Measurements from ENCODE around the gene OPA3.

The OPA3 gene

GRCh38 chr19:45623984-45624383 is 39.4 kb upstream of the OPA3 start:
- Histone ChIP-seq H3K23ac (ENCODE audit: low read length) (no peak overlapping the region), H3K27me3 (ENCODE audit: insufficient read depth, low read length, poor library complexity) (no peaks in the 10 kb centered on the region), H4K5ac (ENCODE audit: low read length) (no peak overlapping the region), H2BK5ac (ENCODE audit: low read length) (no peak overlapping the region), H3K4me2 (ENCODE audit: low read length) (no peak overlapping the region), H3K79me2 (ENCODE audit: control insufficient read depth, insufficient read depth, low read length) (no peaks in the 10 kb centered on the region), H2BK120ac (ENCODE audit: low read depth, low read length) (no peak overlapping the region), H3K18ac (ENCODE audit: low read length) (no peak overlapping the region), H3K36me3 (ENCODE audit: control insufficient read depth, insufficient read depth, low read length) (peaks cover 1% of the 10 kb centered on the region), H3K9ac (ENCODE audit: low read length) (no peak overlapping the region), H3K27ac (ENCODE audit: low read depth, low read length) (no peak overlapping the region), H2AK5ac (ENCODE audit: low read length) (no peak overlapping the region), H3K4me3 (ENCODE audit: low read length) (no peak overlapping the region), H3K79me1 (ENCODE audit: low read length) (no peaks in the 10 kb centered on the region), H3K4ac (ENCODE audit: low read depth, low read length) (no peak overlapping the region), H3K56ac (ENCODE audit: low read length) (no peak overlapping the region), H4K8ac (ENCODE audit: low read depth, low read length) (no peak overlapping the region), H3K4me1 (ENCODE audit: control insufficient read depth, low read depth, low read length) (no peaks in the 10 kb centered on the region), H2BK15ac (replicated peaks; ENCODE audit: low read depth) (no peak overlapping the region)
- no peak for DNase-seq
- no CpG with 5 or more reads among the region's 1 CpG for WGBS (ENCODE audit: extremely low coverage, insufficient coverage, low lambda C conversion rate)

GRCh38 chr19:45621976-45622503 is 37.4 kb upstream of the OPA3 start:
- no peak overlapping the region for H3K4me2 ChIP-seq (ENCODE audit: low read length)
- no peak for DNase-seq
- H3K4ac ChIP-seq (ENCODE audit: low read depth, low read length), result no peak overlapping the region
- no peak overlapping the region for H2AK5ac ChIP-seq (ENCODE audit: low read length)
- no peak overlapping the region for H3K4me3 ChIP-seq (ENCODE audit: low read length)
- no peaks in the 10 kb centered on the region for H3K27me3 ChIP-seq (ENCODE audit: insufficient read depth, low read length, poor library complexity)
- H3K79me2 ChIP-seq (ENCODE audit: control insufficient read depth, insufficient read depth, low read length), result no peaks in the 10 kb centered on the region
- no peak overlapping the region for H3K23ac ChIP-seq (ENCODE audit: low read length)
- no peaks in the 10 kb centered on the region for H3K79me1 ChIP-seq (ENCODE audit: low read length)
- no peak overlapping the region for H3K27ac ChIP-seq (ENCODE audit: low read depth, low read length)
- no peak overlapping the region for H3K9ac ChIP-seq (ENCODE audit: low read length)
- H2BK120ac ChIP-seq (ENCODE audit: low read depth, low read length), result no peak overlapping the region
- no peak overlapping the region for H2BK5ac ChIP-seq (ENCODE audit: low read length)
- H3K4me1 ChIP-seq (ENCODE audit: control insufficient read depth, low read depth, low read length), result no peaks in the 10 kb centered on the region
- H3K36me3 ChIP-seq (ENCODE audit: control insufficient read depth, insufficient read depth, low read length), result peaks cover 1% of the 10 kb centered on the region
- H4K8ac ChIP-seq (ENCODE audit: low read depth, low read length), result no peak overlapping the region
- H4K5ac ChIP-seq (ENCODE audit: low read length), result no peak overlapping the region
- H3K18ac ChIP-seq (ENCODE audit: low read length), result no peak overlapping the region
- no CpG with 5 or more reads among the region's 6 CpGs for WGBS (ENCODE audit: extremely low coverage, insufficient coverage, low lambda C conversion rate)
- H3K56ac ChIP-seq (ENCODE audit: low read length), result no peak overlapping the region
- no peak overlapping the region for H2BK15ac ChIP-seq (replicated peaks; ENCODE audit: low read depth)

- H3K36me3 ChIP-seq (ENCODE audit: control insufficient read depth, insufficient read depth, low read length), result peaks cover 1% of the 10 kb centered on the region
- no peaks in the 10 kb centered on the region for H3K27me3 ChIP-seq (ENCODE audit: insufficient read depth, low read length, poor library complexity)
- no peaks in the 10 kb centered on the region for H3K4me1 ChIP-seq (ENCODE audit: control insufficient read depth, low read depth, low read length)
- H2BK120ac ChIP-seq (ENCODE audit: low read depth, low read length), result no peak overlapping the region
- H4K8ac ChIP-seq (ENCODE audit: low read depth, low read length), result no peak overlapping the region
- no peak overlapping the region for H3K4me3 ChIP-seq (ENCODE audit: low read length)
- H3K4ac ChIP-seq (ENCODE audit: low read depth, low read length), result no peak overlapping the region
- no peak overlapping the region for H2AK5ac ChIP-seq (ENCODE audit: low read length)
- no peak overlapping the region for H2BK5ac ChIP-seq (ENCODE audit: low read length)
- H2BK15ac ChIP-seq (replicated peaks; ENCODE audit: low read depth), result no peak overlapping the region
- no peaks in the 10 kb centered on the region for H3K79me1 ChIP-seq (ENCODE audit: low read length)
- no CpG with 5 or more reads among the region's 17 CpGs for WGBS (ENCODE audit: extremely low coverage, insufficient coverage, low lambda C conversion rate)
- DNase-seq, result no peak
- no peak overlapping the region for H4K5ac ChIP-seq (ENCODE audit: low read length)
- no peak overlapping the region for H3K18ac ChIP-seq (ENCODE audit: low read length)
- H3K23ac ChIP-seq (ENCODE audit: low read length), result no peak overlapping the region
- H3K9ac ChIP-seq (ENCODE audit: low read length), result no peak overlapping the region
- no peak overlapping the region for H3K27ac ChIP-seq (ENCODE audit: low read depth, low read length)
- no peak overlapping the region for H3K4me2 ChIP-seq (ENCODE audit: low read length)
- H3K79me2 ChIP-seq (ENCODE audit: control insufficient read depth, insufficient read depth, low read length), result no peaks in the 10 kb centered on the region
- no peak overlapping the region for H3K56ac ChIP-seq (ENCODE audit: low read length)
These were observed 36.8 kb upstream of the OPA3 start for GRCh38 chr19:45621389-45621788.

- Histone ChIP-seq H3K4me2 (ENCODE audit: low read length) (peak overlapping the region; percentile 23), H3K4me3 (ENCODE audit: low read length) (peak overlapping the region; percentile 45), H3K27me3 (ENCODE audit: insufficient read depth, low read length, poor library complexity) (no peaks in the 10 kb centered on the region), H3K9ac (ENCODE audit: low read length) (peak overlapping the region; percentile 87), H4K5ac (ENCODE audit: low read length) (no peak overlapping the region), H3K27ac (ENCODE audit: low read depth, low read length) (no peak overlapping the region), H3K79me1 (ENCODE audit: low read length) (no peaks in the 10 kb centered on the region), H3K18ac (ENCODE audit: low read length) (peak overlapping the region; percentile 24), H2BK120ac (ENCODE audit: low read depth, low read length) (no peak overlapping the region), H2BK15ac (replicated peaks; ENCODE audit: low read depth) (no peak overlapping the region), H3K23ac (ENCODE audit: low read length) (no peak overlapping the region), H3K79me2 (ENCODE audit: control insufficient read depth, insufficient read depth, low read length) (no peaks in the 10 kb centered on the region), H3K4me1 (ENCODE audit: control insufficient read depth, low read depth, low read length) (no peaks in the 10 kb centered on the region), H3K36me3 (ENCODE audit: control insufficient read depth, insufficient read depth, low read length) (peaks cover 4% of the 10 kb centered on the region), H4K8ac (ENCODE audit: low read depth, low read length) (no peak overlapping the region), H3K4ac (ENCODE audit: low read depth, low read length) (no peak overlapping the region), H2BK5ac (ENCODE audit: low read length) (peak overlapping the region; percentile 5), H3K56ac (ENCODE audit: low read length) (peak overlapping the region; percentile 95), H2AK5ac (ENCODE audit: low read length) (no peak overlapping the region)
- WGBS (ENCODE audit: extremely low coverage, insufficient coverage, low lambda C conversion rate), result no CpG with 5 or more reads among the region's 10 CpGs
- DNase-seq, result no peak
These were observed 32.1 kb upstream of the OPA3 start for GRCh38 chr19:45616704-45617017.

GRCh38 chr19:45615795-45616703 is 31.4 kb upstream of the OPA3 start:
- Histone ChIP-seq H3K9ac (ENCODE audit: low read length) (peak overlapping the region; percentile 87), H3K27ac (ENCODE audit: low read depth, low read length) (peak overlapping the region; percentile 37), H2BK5ac (ENCODE audit: low read length) (peak overlapping the region; percentile 5), H4K8ac (ENCODE audit: low read depth, low read length) (no peak overlapping the region), H3K18ac (ENCODE audit: low read length) (peak overlapping the region; percentile 35), H3K4me2 (ENCODE audit: low read length) (peak overlapping the region; percentile 27), H3K79me2 (ENCODE audit: control insufficient read depth, insufficient read depth, low read length) (no peaks in the 10 kb centered on the region), H2BK120ac (ENCODE audit: low read depth, low read length) (no peak overlapping the region), H3K27me3 (ENCODE audit: insufficient read depth, low read length, poor library complexity) (no peaks in the 10 kb centered on the region), H3K4ac (ENCODE audit: low read depth, low read length) (peak overlapping the region; percentile 84), H3K79me1 (ENCODE audit: low read length) (no peaks in the 10 kb centered on the region), H3K23ac (ENCODE audit: low read length) (no peak overlapping the region), H2AK5ac (ENCODE audit: low read length) (no peak overlapping the region), H3K56ac (ENCODE audit: low read length) (peak overlapping the region; percentile 95), H4K5ac (ENCODE audit: low read length) (no peak overlapping the region), H3K4me3 (ENCODE audit: low read length) (peak overlapping the region; percentile 45), H3K4me1 (ENCODE audit: control insufficient read depth, low read depth, low read length) (no peaks in the 10 kb centered on the region), H3K36me3 (ENCODE audit: control insufficient read depth, insufficient read depth, low read length) (peaks cover 4% of the 10 kb centered on the region), H2BK15ac (replicated peaks; ENCODE audit: low read depth) (no peak overlapping the region)
- no CpG with 5 or more reads among the region's 37 CpGs for WGBS (ENCODE audit: extremely low coverage, insufficient coverage, low lambda C conversion rate)
- peak; percentile 100 for DNase-seq
